Measurements from ENCODE around the gene SLC35B1. TPM values are rescaled to one million over a fixed set of nuclear protein-coding genes. Genes with fewer than 3 reads are reported as not detected.

Gene SLC35B1
- total RNA-seq, 6 donors from 2014 or later: 16.2 to 57.4 (median 42.2) TPM

- ATAC-seq (ENCODE audit: low FRiP score in 2 of 2) (no peak), DNase-seq (no peak)
- Histone ChIP-seq H3K27ac (peak overlapping the region in 2 of 4 donors; percentile 13 to 30), H3K4me3 (no peak overlapping the region), H3K4me1 (peaks cover 4 to 16% (median 12%) of the 10 kb centered on the region in 4 donors), H3K9me3 (no peaks in the 10 kb centered on the region), H3K27me3 (no peaks in the 10 kb centered on the region), H3K36me3 (no peaks in the 10 kb centered on the region)
- WGBS, 2 donors: 42% methylated on average over 1 of the region's 1 CpG; no CpG with 5 or more reads in 1 of the 2 donors
- no peak for TF ChIP-seq POLR2AphosphoS5 (IDR thresholded peaks at IDR 0.05)
- TF ChIP-seq EP300 (IDR thresholded peaks at IDR 0.05): no peak
- TF ChIP-seq CTCF (IDR thresholded peaks at IDR 0.05): no peak
- TF ChIP-seq POLR2A (IDR thresholded peaks at IDR 0.05): no peak
Observed at GRCh38 chr17:49747632-49748031, 39.9 kb upstream of the SLC35B1 start.

- WGBS, 2 donors: 68 to 77% methylated on average over 4 to 5 of the region's 5 CpGs
- Histone ChIP-seq H3K4me1 (peaks cover 10 to 23% (median 19%) of the 10 kb centered on the region in 4 donors), H3K27ac (peak overlapping the region in 3 of 4 donors; percentile 13 to 59 (median 50)), H3K4me3 (no peak overlapping the region), H3K36me3 (no peaks in the 10 kb centered on the region), H3K27me3 (no peaks in the 10 kb centered on the region), H3K9me3 (no peaks in the 10 kb centered on the region)
- ATAC-seq (ENCODE audit: low FRiP score in 2 of 2) (no peak), DNase-seq (no peak)
- no peak for TF ChIP-seq POLR2AphosphoS5 (IDR thresholded peaks at IDR 0.05)
- no peak for TF ChIP-seq POLR2A (IDR thresholded peaks at IDR 0.05)
- TF ChIP-seq CTCF (IDR thresholded peaks at IDR 0.05): no peak
- TF ChIP-seq EP300 (IDR thresholded peaks at IDR 0.05): no peak
Observed at GRCh38 chr17:49746791-49747490, 39.2 kb upstream of the SLC35B1 start.

GRCh38 chr17:49745175-49746139 lies 37.7 kb upstream of the SLC35B1 start:
- ATAC-seq (ENCODE audit: low FRiP score in 2 of 2): no peak
- 67 to 80% methylated on average over 1 of the region's 1 CpG for WGBS, 2 donors
- Histone ChIP-seq H3K27ac (no peak overlapping the region), H3K4me1 (peaks cover 25 to 38% (median 34%) of the 10 kb centered on the region in 4 donors), H3K4me3 (no peak overlapping the region), H3K9me3 (no peaks in the 10 kb centered on the region), H3K36me3 (no peaks in the 10 kb centered on the region), H3K27me3 (no peaks in the 10 kb centered on the region)
- DNase-seq: no peak
- TF ChIP-seq EP300 (IDR thresholded peaks at IDR 0.05): no peak
- no peak for TF ChIP-seq POLR2AphosphoS5 (IDR thresholded peaks at IDR 0.05)
- no peak for TF ChIP-seq POLR2A (IDR thresholded peaks at IDR 0.05)
- TF ChIP-seq CTCF (IDR thresholded peaks at IDR 0.05): no peak

GRCh38 chr17:49742166-49742638 lies 34.4 kb upstream of the SLC35B1 start:
- 19 to 57% methylated on average over 1 of the region's 1 CpG for WGBS, 2 donors
- Histone ChIP-seq H3K4me1 (peaks cover 41 to 55% (median 52%) of the 10 kb centered on the region in 4 donors), H3K27me3 (no peaks in the 10 kb centered on the region), H3K36me3 (no peaks in the 10 kb centered on the region), H3K27ac (peak overlapping the region; percentile 11 to 85 (median 48)), H3K9me3 (no peaks in the 10 kb centered on the region), H3K4me3 (no peak overlapping the region)
- DNase-seq (no peak), ATAC-seq (ENCODE audit: low FRiP score in 2 of 2) (peak in 1 of 2 donors; percentile 44)
- TF ChIP-seq POLR2AphosphoS5 (IDR thresholded peaks at IDR 0.05) (no peak), CTCF (IDR thresholded peaks at IDR 0.05) (no peak), EP300 (IDR thresholded peaks at IDR 0.05) (no peak), POLR2A (IDR thresholded peaks at IDR 0.05) (no peak)
